Measurements from ENCODE around the gene CENPP.

Gene CENPP

GRCh38 chr9:92642041-92642451 lies 316.3 kb downstream of the CENPP start:
- DNase-seq (ENCODE audit: low read depth) = no peak
- TF ChIP-seq, protein P1, sequence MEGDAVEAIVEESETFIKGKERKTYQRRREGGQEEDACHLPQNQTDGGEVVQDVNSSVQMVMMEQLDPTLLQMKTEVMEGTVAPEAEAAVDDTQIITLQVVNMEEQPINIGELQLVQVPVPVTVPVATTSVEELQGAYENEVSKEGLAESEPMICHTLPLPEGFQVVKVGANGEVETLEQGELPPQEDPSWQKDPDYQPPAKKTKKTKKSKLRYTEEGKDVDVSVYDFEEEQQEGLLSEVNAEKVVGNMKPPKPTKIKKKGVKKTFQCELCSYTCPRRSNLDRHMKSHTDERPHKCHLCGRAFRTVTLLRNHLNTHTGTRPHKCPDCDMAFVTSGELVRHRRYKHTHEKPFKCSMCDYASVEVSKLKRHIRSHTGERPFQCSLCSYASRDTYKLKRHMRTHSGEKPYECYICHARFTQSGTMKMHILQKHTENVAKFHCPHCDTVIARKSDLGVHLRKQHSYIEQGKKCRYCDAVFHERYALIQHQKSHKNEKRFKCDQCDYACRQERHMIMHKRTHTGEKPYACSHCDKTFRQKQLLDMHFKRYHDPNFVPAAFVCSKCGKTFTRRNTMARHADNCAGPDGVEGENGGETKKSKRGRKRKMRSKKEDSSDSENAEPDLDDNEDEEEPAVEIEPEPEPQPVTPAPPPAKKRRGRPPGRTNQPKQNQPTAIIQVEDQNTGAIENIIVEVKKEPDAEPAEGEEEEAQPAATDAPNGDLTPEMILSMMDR (conservative IDR thresholded peaks at IDR 0.05; ENCODE audit: low read depth, low read length) = no peak
- H3K4me3 ChIP-seq (ENCODE audit: low read length) = no peak overlapping the region

DNA sequence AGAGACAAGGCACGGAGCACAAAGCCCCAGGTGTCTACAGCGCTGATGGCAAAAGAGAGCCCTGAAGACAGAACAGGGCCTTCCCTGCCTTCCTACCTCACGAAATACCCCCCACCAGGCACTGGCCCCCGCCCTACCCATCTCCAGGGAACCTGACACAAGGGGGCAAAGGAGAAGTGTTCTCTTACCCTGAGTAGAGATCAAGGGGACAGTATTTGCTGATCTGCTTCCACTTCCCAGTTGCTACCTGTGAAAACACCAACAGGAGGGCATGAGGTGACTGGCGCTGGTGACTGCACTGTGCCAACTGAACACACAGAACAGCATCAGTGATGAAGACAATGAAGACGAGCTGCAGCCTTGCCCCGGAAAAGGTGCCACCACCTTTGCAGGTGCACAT lies 316.8 kb downstream of the CENPP start:
- TF ChIP-seq, protein P1 (conservative IDR thresholded peaks at IDR 0.05; ENCODE audit: low read depth, low read length) = no peak
- H3K4me3 ChIP-seq (ENCODE audit: low read length) = no peak overlapping the region
- no peak for DNase-seq (ENCODE audit: low read depth)

DNA sequence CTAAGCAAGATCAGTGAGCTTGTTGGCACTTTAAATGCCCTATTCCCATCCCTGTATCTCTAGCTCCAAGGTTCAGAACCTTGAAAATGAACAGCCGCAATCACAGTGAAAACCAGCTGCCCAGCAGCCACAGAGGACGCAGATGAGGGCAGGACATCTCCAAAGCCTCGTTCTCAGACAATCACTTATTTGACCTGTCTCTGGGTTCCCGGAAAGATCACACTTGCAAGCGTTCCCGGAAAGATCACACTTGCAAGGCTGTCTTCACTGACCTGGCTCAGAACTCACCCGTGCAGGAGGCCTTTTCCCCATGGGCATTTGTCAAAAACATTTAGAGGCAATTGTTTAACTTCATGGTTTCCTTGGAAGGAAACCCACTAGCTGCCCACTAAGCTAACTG lies 318.5 kb downstream of the CENPP start:
- no peak overlapping the region for H3K4me3 ChIP-seq (ENCODE audit: low read length)
- TF ChIP-seq, protein P1 (conservative IDR thresholded peaks at IDR 0.05; ENCODE audit: low read depth, low read length) = no peak
- no peak for DNase-seq (ENCODE audit: low read depth)

GRCh38 chr9:92645041-92645440 lies 319.3 kb downstream of the CENPP start:
- H3K4me3 ChIP-seq (ENCODE audit: low read length) = no peak overlapping the region
- TF ChIP-seq, protein P1 (conservative IDR thresholded peaks at IDR 0.05; ENCODE audit: low read depth, low read length) = no peak
- DNase-seq (ENCODE audit: low read depth) = no peak

DNA sequence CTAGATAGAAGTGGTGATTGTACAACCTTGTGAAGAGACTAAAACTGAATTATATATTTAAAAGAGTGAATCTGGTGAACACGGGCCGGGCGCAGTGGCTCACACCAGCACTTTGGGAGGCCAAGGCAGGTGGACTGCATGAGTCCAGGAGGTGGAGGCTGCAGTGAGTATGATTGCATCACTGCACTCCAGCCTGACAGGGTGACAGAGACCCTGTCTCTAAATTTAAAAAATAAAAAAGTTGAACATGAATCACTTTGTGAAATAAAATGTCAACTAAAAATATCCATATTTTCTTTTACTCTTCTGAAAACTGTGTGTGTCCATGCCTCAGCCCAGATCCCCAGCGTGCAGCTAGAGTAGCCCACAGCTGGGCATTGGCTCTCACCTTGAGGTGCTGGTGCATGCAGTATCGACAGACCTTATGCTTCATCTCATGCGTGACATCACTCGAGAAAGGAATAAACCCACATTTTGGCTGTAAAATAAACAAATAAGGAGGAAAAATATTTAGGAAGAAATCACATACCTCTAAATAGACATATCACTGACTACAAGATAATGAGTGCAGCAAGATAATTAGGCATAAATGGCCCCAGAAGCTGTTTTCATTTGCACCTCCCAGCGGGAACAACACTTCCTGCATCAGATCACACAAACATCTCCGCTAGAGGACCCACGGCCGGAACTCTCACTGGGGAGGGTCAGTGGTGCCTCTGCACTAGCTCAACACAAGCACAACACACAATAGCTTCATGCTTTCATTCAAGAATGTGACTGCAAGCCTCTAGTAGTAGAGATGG lies 322.1 kb downstream of the CENPP start:
- TF ChIP-seq, protein P1 (conservative IDR thresholded peaks at IDR 0.05; ENCODE audit: low read depth, low read length) = no peak
- no peak overlapping the region for H3K4me3 ChIP-seq (ENCODE audit: low read length)
- no peak for DNase-seq (ENCODE audit: low read depth)

- DNase-seq (ENCODE audit: low read depth) = no peak
- no peak overlapping the region for H3K4me3 ChIP-seq (ENCODE audit: low read length)
- TF ChIP-seq, protein P1 (conservative IDR thresholded peaks at IDR 0.05; ENCODE audit: low read depth, low read length) = no peak
Observed at GRCh38 chr9:92648474-92648971, 322.8 kb downstream of the CENPP start.

- DNase-seq (ENCODE audit: low read depth) = no peak
- no peak overlapping the region for H3K4me3 ChIP-seq (ENCODE audit: low read length)
- TF ChIP-seq, protein P1 (conservative IDR thresholded peaks at IDR 0.05; ENCODE audit: low read depth, low read length) = no peak
Observed at GRCh38 chr9:92649007-92649406, 323.3 kb downstream of the CENPP start.

Data from retinal pigment epithelial cell (primary cell).